Activated naive CD8-positive, alpha-beta T cell (primary cell): ENCODE results near the gene DTYMK.
"Not testable (repeated sequence)": the region's sequence is repeated elsewhere in the genome, so short reads cannot be mapped to it uniquely, and the experiment has no call there.

Source experiments
- H3K27ac Mint-ChIP-seq: one replicate; pipeline ENCODE4 v1.8.0; 2021; ENCODE audit warnings: mixed read lengths
- H3K27me3 Mint-ChIP-seq: one replicate; pipeline ENCODE4 v1.8.0; 2021; ENCODE audit warnings: mixed read lengths
- H3K36me3 Mint-ChIP-seq: one replicate; pipeline ENCODE4 v1.8.0; 2021; ENCODE audit warnings: mixed read lengths
- H3K4me1 Mint-ChIP-seq: one replicate; pipeline ENCODE4 v1.8.0; 2021; ENCODE audit warnings: low read depth, mixed read lengths
- H3K4me3 Mint-ChIP-seq: one replicate; pipeline ENCODE4 v1.8.0; 2021; ENCODE audit warnings: mild to moderate bottlenecking, mixed read lengths
- H3K9me3 Mint-ChIP-seq: one replicate; pipeline ENCODE4 v1.8.0; 2021; ENCODE audit warnings: low read depth, mixed read lengths

DTYMK gene

GRCh38 chr2:241686650-241687425, at the start of gene DTYMK:
TSS of gene DTYMK (minus strand) at chr2:241686815. CDS start at chr2:241686783, 32 bp downstream.
- H3K4me3 Mint-ChIP-seq = peak within 1 kb of the TSS; percentile 96
- H3K9me3 Mint-ChIP-seq = no peaks in the 10 kb centered on the region
- H3K27me3 Mint-ChIP-seq = no peaks in the 10 kb centered on the region
- H3K4me1 Mint-ChIP-seq = peaks cover 17% of the 10 kb centered on the region
- no peaks in the 10 kb centered on the region for H3K36me3 Mint-ChIP-seq
- H3K27ac Mint-ChIP-seq = peak within 1 kb of the TSS; percentile 96

- H3K27me3 Mint-ChIP-seq = no peaks in the 10 kb centered on the region
- peaks cover 5% of the 10 kb centered on the region for H3K36me3 Mint-ChIP-seq
- H3K4me3 Mint-ChIP-seq = peak overlapping the region; percentile 85
- H3K27ac Mint-ChIP-seq = no peak overlapping the region
- peaks cover 39% of the 10 kb centered on the region for H3K4me1 Mint-ChIP-seq
- H3K9me3 Mint-ChIP-seq = no peaks in the 10 kb centered on the region
Observed at GRCh38 chr2:241736111-241736510, 49.5 kb upstream of the DTYMK start.

DNA sequence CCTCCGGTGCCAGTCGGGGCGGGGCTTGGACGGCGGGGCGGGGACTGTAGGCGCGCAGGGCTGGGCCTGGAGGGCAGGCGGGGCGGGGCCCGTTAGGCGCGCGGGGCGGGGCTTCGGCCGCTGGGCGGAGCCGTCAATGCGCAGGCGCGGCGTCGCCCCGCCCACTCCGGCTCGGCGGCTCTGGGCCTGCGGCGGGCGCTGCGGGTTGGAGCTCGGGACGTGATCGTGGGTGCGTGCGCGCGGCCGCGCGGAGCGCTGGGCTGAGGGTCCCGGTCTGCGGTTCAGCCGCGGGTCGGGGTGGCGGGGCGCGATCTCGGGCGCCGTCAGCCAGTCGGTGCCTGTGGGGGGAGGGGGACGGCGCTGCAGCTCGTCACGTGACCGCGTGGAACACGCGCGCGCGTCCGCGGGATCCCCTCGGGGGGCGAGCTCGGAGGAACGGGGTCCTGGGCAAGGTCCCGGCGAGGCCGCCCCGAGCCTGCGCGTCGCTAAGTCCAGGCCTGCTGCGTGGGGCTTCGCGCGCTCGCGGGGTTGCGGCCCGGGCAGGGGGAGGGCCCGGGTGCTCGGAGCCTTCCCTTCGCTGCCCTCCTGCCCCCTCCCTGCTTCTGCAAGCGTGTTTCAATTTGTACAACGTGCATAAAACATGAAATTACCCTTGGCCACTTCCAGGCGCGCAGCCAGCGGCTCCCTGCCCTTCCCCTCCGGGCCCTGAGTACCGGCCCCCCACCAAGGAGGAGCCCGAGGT, 48.0 kb upstream of the DTYMK start, which contains the start of gene D2HGDH:
Gene D2HGDH, plus strand, starts transcription at position 164 of the 742 bp plus-strand sequence. CDS start 595 bp downstream, outside the sequence.
- Mint-ChIP-seq H3K36me3 (peaks cover 7% of the 10 kb centered on the region), H3K27ac (peak within 1 kb of the TSS; percentile 66), H3K9me3 (no peaks in the 10 kb centered on the region), H3K27me3 (no peaks in the 10 kb centered on the region), H3K4me1 (peaks cover 37% of the 10 kb centered on the region), H3K4me3 (peak within 1 kb of the TSS; percentile 85)

DNA sequence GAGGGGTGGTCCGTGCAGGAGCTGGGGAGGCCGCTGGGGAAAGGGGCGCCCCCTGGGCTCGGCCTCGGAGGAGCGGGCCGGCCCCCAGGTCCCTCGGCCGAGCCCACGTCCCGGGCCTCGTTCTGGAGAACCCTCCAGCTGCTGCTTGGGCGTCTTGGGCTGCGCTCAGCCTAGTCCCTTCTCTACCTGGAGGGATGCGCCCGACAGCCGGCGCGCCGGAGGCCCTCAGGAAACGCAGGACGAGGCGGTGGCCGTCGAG, 47.5 kb upstream of the DTYMK start:
- Mint-ChIP-seq H3K36me3 (peaks cover 7% of the 10 kb centered on the region), H3K27ac (no peak overlapping the region), H3K27me3 (no peaks in the 10 kb centered on the region), H3K4me1 (peaks cover 34% of the 10 kb centered on the region), H3K4me3 (peak overlapping the region; percentile 72), H3K9me3 (no peaks in the 10 kb centered on the region)

DNA sequence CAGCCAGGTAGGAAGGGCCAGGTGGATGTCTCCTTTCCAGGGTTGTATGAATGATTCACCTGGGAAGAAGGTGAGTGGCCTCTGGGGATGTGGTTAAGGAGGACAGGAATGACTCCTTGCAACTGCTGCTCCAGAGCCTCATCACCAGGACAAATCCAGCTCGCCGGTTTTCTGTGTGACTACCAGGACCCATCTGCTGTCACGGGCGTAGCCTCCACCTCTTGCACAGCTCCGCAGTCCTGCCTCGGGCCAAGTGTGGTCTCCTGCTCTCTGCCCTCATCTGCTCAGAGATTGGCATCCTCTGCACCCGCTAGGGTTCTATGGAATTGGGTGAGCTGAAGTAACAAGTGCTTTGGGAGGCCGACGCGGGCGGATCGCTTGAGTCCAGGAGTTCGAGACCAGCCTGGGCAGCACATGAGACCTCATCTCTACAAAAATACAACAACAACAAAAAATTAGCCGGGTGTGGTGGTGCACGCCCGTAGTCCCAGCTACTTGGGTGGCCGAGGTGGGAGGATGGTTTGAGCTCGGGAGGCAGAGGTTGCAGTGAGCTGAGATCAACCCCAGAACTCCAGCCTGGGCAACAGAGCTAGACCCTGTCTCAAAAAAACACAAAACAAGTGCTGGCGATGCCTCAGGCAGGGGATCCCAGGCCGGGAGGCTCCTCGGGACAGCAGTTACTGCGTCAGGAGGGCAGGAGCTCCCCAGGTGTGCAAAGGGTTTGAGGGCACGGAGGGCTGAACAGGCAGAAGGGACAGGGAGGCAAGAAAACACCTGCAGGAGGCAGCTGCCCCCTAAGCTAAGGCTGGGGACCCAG, 47.0 kb upstream of the DTYMK start:
- peak overlapping the region; percentile 72 for H3K4me3 Mint-ChIP-seq
- peaks cover 30% of the 10 kb centered on the region for H3K4me1 Mint-ChIP-seq
- no peaks in the 10 kb centered on the region for H3K27me3 Mint-ChIP-seq
- peak overlapping the region; percentile 16 for H3K27ac Mint-ChIP-seq
- H3K36me3 Mint-ChIP-seq = peaks cover 7% of the 10 kb centered on the region
- no peaks in the 10 kb centered on the region for H3K9me3 Mint-ChIP-seq

GRCh38 chr2:241732513-241733186, 46.0 kb upstream of the DTYMK start:
- not testable (repeated sequence) for H3K4me3 Mint-ChIP-seq, H3K27me3 Mint-ChIP-seq, H3K36me3 Mint-ChIP-seq, H3K9me3 Mint-ChIP-seq, H3K27ac Mint-ChIP-seq
- H3K4me1 Mint-ChIP-seq = peaks cover 25% of the 10 kb centered on the region

DNA sequence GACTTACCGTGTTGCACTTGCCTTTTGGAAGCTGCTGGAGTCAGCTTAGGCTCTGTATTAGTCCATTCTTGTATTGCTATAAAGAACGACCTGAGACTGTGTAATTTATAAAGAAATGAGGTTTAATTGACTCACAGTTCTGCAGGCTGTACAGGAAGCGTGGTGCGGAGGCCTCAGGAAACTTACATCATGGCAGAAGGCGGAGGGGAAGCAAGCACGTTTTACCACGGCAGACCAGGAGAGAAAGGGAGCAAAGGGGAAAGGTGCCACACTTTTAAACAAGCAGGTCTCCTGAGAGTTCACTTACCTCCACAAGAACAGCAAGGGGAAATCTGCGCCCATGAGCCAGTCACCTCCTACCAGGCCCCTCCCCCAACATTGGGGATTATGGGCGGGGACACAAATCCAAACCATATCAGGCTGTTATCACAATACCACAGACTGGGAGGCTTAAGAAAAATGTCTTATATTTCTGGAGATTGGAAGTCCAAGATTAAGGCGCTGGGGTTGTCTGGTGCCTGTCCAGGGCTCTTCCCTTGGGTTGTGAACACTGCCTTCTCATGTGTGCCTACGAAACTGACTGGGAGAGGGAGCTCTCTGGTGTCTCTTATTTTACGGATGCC, 44.2 kb upstream of the DTYMK start:
- Mint-ChIP-seq H3K4me3 (no peak overlapping the region), H3K36me3 (peaks cover 2% of the 10 kb centered on the region), H3K27me3 (no peaks in the 10 kb centered on the region), H3K9me3 (no peaks in the 10 kb centered on the region), H3K27ac (no peak overlapping the region), H3K4me1 (peaks cover 18% of the 10 kb centered on the region)

DNA sequence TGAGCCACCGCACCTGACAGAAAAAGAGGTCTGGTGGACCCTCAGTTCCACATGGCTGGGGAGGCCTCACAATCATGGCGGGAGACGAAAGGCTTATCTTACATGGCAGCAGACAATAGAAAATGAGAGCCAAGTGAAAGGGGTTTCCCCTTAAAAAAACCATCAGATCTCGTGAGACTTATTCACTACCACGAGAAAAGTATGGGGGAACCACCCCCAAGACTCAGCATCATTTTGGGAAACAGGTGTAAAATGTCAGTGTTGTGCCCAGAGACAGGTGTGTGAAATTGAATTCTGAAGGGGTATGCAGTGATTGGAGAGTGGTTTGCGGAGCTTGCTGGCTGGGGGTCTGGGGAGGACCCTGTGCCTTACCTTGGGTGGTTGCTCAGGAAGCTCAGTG, 43.3 kb upstream of the DTYMK start:
- Mint-ChIP-seq H3K36me3 (peaks cover 2% of the 10 kb centered on the region), H3K27ac (no peak overlapping the region), H3K27me3 (no peaks in the 10 kb centered on the region), H3K4me1 (peaks cover 15% of the 10 kb centered on the region), H3K9me3 (no peaks in the 10 kb centered on the region), H3K4me3 (peak overlapping the region; percentile 53)

- Mint-ChIP-seq H3K36me3 (peaks cover 2% of the 10 kb centered on the region), H3K27ac (no peak overlapping the region), H3K4me1 (peaks cover 15% of the 10 kb centered on the region), H3K9me3 (no peaks in the 10 kb centered on the region), H3K4me3 (no peak overlapping the region), H3K27me3 (no peaks in the 10 kb centered on the region)
Observed at GRCh38 chr2:241728627-241729026, 42.0 kb upstream of the DTYMK start.

DNA sequence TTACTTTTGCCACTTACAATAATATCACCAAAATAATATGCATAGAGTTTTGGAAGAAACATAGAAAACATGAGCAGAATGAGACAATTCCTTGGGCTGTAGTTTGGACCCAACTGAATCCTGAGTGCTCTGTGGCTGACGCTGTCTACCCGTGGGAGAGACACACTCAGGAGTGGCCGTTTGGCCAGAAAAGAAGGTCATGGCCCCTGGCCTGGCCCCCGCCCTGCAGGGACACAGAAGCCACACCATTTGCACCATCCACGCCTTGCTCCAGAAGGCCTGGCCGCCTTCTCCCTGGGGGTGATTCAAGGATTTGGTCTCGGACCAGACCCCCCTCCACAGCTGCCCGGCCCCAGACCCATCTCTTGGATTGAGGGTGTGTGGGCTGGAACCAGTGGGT, 41.4 kb upstream of the DTYMK start:
- no peaks in the 10 kb centered on the region for H3K9me3 Mint-ChIP-seq
- no peak overlapping the region for H3K4me3 Mint-ChIP-seq
- H3K27ac Mint-ChIP-seq = no peak overlapping the region
- H3K36me3 Mint-ChIP-seq = peaks cover 2% of the 10 kb centered on the region
- H3K27me3 Mint-ChIP-seq = no peaks in the 10 kb centered on the region
- peaks cover 15% of the 10 kb centered on the region for H3K4me1 Mint-ChIP-seq

DNA sequence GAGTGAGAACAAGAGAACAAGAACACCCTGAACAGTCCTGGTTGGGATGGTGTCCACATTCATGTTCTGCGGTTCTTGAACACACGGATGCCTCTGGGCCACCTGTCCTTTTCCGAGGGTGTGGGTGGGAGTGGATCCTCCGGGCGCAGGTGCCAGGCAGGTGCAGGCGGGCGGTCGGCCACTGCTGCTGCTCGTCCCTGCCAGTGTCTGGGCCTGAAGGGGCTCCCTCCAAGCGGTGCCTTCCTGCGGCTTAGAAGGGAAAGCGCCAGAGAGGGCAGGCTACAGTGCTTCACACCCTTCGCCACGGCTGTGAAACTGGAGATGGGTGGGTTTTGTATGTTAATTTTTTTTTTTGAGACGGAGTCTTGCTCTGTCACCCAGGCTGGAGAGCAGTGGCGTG, 39.8 kb upstream of the DTYMK start:
- H3K36me3 Mint-ChIP-seq = peaks cover 2% of the 10 kb centered on the region
- H3K27ac Mint-ChIP-seq = no peak overlapping the region
- peaks cover 10% of the 10 kb centered on the region for H3K4me1 Mint-ChIP-seq
- H3K27me3 Mint-ChIP-seq = no peaks in the 10 kb centered on the region
- no peaks in the 10 kb centered on the region for H3K9me3 Mint-ChIP-seq
- H3K4me3 Mint-ChIP-seq = no peak overlapping the region

DNA sequence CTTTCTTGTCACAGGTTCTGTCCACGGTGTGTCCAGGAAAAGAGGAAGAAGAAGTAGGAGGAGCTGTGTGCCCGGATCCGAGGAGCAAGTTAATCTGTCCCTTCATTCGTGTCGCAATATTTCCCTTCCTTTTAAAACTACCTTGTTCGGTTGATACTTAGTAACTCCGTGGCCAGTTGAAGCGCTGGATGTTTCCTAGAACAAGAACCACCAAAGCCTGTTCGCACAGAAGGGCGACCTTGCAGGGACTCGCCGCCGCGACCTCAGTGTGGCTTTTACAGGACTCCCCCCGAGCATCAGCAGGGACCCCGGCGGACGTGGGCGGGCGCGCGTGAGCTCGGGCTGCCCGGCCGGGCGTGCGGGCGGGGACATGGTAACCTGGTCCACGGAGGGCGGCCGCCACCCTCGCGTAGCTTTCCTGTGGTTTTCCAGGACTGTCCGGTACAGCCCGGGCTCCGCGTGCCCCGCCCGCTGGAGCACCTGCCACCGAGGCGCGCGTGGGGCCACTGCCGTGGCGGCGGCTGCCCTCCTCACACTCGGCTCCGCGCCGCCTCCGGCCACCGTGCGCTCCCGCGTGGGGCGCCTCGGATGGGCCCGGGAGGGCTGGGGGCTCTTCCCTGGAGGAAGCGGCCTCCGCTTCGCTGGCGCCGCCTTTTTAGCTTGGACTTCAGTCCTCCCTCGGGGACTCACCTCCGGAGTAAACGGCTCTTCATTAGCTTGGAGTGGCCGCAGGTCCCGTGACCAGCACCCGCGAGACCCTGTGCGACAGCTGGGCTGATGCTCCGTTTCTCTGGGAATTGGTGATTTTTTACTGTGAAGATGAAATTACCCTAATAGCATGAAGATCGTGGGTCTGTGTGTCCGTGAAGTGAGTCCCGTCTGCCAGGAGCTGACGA, 38.6 kb upstream of the DTYMK start:
- H3K27ac Mint-ChIP-seq = no peak overlapping the region

GRCh38 chr2:241724259-241724974, 37.8 kb upstream of the DTYMK start:
- no peak overlapping the region for H3K4me3 Mint-ChIP-seq
- no peaks in the 10 kb centered on the region for H3K36me3 Mint-ChIP-seq
- H3K27me3 Mint-ChIP-seq = no peaks in the 10 kb centered on the region
- H3K9me3 Mint-ChIP-seq = no peaks in the 10 kb centered on the region
- H3K27ac Mint-ChIP-seq = no peak overlapping the region
- H3K4me1 Mint-ChIP-seq = no peaks in the 10 kb centered on the region

More for the DNA sequence above, 38.6 kb upstream of the DTYMK start:
- Mint-ChIP-seq H3K4me1 (peaks cover 7% of the 10 kb centered on the region), H3K36me3 (peaks cover 2% of the 10 kb centered on the region), H3K27me3 (no peaks in the 10 kb centered on the region), H3K4me3 (no peak overlapping the region), H3K9me3 (no peaks in the 10 kb centered on the region)
